ENCODE measurements around the gene PP2D1.
"Not testable (repeated sequence)": the region's sequence is repeated elsewhere in the genome, so short reads cannot be mapped to it uniquely, and the experiment has no call there.

Gene PP2D1

DNA sequence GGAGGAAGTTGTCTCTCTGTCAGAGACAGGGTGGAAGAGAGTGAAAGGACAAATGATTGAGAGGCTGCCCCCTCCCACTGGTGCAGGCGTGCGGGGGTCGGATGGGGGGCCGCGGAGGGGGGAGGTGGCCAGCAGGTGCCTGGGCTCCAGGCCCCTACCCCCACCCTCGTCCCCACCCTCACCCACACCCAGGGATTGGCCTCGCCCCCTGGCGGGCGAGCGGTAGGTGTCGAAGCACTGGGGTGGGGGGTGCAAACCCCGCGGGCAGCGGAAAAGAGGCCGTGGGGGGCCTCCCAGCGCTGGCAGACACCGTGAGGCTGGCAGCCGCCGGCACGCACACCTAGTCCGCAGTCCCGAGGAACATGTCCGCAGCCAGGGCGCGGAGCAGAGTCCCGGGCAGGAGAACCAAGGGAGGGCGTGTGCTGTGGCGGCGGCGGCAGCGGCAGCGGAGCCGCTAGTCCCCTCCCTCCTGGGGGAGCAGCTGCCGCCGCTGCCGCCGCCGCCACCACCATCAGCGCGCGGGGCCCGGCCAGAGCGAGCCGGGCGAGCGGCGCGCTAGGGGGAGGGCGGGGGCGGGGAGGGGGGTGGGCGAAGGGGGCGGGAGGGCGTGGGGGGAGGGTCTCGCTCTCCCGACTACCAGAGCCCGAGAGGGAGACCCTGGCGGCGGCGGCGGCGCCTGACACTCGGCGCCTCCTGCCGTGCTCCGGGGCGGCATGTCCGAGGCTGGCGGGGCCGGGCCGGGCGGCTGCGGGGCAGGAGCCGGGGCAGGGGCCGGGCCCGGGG lies 27.9 kb upstream of the PP2D1 start, which contains the start of gene KAT2B:
TSS of gene KAT2B (plus strand) at position 682 of the 783 bp plus-strand sequence. CDS start at position 714, 32 bp downstream.
- DNase-seq, result peak; percentile 83

DNA sequence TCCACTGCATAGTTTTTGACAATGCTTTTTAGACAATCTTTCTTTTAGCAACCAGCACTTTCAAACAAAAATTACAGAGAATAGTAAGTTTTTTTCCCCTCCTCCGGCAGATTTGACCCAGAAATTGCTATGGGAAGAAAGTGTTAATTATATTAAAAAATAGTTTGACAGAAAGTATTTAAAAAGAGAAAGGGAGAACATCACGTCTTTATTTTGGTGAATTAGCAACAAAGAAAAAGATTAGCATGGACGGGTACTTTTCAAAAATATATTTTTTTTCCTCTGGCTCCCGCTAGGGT lies 27.4 kb upstream of the PP2D1 start:
- DNase-seq, result no peak

DNA sequence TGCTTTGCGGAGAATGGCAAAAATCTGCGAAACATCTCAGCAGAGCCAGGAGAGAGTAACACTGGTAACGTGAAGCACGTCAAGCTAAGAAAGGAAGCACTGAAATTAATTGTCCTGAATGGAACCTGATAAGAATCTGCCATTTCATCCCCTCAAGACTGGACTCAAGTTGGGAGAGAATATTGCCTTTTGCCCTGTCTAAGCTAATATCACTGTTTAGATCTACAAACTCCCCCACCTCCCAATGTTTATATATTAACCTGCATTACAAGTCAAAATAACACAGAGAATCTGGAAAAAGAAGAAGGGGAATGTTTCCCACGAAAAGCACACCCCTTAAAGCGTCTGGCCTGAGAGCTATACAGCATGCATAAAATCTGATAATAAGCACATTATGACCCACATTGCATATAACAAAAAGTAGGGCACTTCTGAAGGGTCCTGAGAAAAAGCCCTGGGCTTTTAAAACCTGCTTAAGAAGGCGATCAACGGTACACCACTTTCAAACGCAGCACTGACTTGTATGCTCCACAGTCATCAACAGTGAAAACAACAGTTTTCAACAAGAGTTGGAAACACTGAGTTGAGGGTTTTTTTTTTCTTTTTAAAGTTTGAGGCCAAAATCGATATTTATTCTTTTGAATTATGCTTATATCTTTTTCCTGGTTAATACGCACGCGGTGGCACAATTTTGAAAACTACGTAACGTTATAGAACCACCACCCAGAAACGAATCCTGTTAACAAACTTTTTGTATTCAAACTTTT lies 26.8 kb upstream of the PP2D1 start:
- no peak for DNase-seq

DNA sequence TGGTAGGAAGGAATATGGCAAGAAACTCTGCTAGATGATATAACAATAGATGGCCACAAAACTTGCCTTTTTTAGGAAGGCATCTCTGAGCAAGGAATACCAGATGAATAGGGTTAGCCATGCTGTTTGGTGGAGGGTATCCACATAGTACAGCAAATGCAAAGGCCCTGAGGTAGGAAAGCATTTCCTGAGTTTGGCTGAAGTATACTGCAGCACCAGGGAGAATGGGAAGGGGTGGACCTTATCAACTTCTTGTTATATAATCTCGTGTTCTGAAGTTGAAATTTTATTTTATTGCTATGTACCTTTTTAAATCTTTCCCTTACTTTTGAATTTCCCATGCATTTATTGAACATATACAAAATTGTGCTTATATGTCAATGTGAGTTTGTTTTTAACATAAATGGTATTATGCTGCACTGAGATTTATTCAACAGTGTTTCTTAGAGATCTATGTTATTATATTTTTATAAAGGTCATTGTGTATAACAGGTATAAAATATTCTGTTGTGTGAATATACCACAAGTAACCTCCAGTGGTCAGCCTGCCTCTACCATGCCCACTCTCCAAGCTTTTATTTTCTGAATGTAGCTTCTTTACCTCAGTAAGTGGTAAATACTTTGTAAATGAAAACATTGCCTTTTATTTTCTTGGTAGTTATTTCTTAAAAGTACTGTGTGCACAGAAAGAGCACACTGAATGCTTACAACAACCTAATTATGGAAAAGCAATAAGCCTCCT lies 25.4 kb upstream of the PP2D1 start:
- no peak for DNase-seq

DNA sequence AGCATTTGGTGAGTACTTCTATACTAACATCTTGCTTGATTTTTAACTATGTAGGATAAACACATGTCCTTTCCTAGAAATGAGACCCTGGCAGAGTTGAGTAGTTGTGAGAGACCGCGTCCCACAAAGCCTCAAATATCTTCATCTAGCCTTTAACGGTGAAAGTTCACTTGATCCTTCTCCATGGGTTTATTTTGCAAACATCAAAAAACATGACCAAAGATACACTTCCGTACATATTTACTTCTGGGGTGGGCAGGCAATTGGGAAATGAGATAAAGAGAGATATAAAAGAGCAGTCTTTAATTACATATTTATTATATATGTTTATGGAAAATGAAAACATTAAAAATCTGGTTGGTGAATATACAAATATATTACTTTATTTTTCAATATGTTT lies 23.0 kb upstream of the PP2D1 start:
- no peak for DNase-seq

DNA sequence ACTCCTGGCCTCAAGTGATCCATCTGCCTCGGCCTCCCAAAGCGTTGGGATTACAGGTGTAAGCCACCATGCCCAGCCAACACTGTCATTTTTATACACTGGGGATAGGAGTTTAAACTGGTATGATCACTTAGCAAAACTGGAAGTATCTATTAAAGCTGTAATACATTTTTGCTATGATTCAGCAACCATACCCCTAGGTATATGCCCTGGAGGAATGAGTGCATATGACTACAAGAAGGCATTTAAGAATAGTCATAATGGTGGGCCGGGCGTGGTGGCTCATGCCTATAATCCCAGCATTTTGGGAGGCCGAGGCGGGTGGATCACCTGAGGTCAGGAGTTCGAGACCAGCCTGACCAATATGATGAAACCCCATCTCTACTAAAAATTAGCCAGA lies 19.9 kb upstream of the PP2D1 start:
- not testable (repeated sequence) for DNase-seq

DNA sequence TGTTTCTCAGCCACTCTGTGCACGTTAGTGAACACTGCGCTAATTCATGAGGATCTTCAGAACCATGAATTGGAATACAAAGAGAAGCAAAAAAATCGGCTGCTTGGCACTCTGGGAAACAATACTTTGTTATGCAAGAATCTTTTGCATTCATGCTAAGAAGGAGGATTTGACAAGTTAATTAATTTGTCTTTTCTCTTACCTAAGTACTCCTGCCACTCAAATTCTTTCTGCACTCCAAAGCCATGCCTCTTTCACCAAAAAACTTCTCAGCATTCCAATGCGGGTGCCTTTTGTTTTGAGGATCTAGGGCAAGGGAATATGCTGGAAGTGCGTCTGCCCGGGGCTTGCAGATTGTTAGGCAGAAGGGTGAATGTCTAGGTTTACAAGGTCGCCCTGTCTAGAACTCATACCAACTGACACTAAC lies 16.9 kb upstream of the PP2D1 start:
- DNase-seq, result no peak

DNA sequence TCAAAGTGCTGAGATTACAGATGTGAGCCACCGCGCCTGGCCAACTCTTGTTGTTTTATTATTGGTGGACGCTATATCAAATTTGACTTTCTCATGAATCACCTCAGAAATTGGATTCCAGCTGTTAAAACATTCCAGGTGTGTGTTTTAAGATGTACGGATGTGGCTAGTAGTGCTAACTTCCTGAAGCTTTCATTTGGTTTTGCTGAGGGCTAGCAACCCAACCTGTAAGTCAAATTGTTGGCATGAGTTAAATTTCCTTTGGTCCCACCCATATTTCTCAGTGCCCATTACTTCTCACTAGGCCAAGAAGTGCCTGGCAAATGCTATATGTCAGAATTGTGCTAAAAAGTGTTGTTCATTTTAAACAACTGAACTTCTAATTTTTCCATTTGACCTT lies 15.1 kb upstream of the PP2D1 start:
- DNase-seq, result no peak

DNA sequence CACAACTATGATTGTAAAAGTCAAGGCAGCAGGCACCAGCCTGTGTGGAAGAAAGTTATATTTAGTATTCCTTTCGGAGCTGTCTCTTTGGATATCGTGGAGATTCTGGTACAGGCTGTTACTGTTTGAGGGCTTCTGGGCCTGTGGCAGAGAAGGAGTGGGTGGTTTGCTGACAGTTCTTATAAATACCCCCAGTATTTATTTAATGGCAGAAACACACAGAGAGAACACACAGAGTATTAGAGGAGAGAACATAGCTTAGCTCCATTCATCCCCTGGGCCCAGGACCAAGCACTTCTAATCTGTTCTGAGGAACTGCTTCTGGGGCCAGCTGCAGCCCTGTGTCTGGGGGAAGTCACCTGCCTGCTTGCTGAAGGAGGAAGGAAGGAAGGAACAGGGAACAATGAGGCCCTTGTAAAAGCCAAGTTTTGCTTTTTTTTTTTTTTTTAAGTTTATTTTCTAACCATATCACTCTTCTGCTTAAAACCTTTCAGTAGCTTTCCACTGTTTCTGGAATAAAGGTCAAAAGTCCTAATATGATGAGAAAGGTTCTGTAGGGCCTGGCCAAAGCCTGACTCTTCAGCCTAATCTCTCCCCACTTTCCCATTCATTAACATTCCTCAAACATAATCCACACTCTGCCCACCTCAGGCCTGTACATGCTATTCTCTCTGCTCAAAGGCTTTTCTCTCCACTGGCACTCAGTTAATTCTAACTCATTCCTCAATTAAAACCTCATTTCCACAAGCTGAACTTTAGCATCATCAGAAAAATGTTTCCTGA lies 11.8 kb upstream of the PP2D1 start:
- DNase-seq, result peak; percentile 68

DNA sequence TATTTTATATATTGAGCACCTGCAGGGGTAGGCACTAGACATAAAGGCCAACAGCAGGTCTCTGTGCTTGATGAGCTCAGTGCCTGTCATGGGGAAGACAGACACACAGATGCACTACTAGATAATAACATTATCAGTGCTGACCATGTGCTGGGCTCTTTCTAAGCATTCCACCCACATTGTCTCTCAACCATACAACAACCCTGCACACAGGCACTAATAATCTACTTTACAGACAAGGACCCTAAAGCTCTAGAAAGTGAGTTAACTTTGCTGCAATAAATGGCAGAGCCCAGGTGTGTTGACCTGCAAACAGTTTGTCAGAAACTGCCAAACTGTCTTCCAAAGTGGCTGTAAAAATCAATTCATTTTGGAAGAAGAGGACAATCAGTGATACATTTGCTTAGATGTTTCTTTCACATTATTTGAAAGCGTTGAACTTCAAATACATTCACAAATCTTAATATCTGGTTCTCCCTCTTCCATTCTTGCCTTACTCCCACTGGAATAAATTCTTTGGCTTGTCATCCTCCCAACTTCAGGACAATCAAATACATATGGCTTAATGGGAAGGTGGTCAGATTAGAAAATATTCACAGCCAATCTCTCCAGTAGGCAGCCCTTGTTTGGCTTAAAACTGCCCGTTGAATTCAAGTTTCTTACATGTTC lies 11.0 kb upstream of the PP2D1 start:
- DNase-seq, result no peak

DNA sequence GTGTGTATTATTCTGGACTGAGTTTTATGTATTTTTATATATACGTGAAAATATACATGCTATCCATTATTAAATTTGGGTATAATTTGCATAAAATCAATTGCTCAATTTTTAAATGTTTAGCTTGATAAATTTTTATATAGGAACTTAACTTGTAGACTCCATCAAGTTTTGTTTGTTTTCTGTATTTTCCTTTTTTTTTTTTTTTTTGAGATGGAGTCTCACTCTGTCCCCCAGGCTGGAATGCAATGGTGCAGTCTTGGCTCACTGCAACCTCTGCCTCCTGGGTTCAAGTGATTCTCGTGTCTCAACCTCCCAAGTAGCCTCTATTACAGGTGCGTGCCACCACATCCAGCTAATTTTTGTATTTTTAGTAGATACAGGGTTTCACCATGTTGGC lies 4.0 kb upstream of the PP2D1 start:
- DNase-seq, result not testable (repeated sequence)

DNA sequence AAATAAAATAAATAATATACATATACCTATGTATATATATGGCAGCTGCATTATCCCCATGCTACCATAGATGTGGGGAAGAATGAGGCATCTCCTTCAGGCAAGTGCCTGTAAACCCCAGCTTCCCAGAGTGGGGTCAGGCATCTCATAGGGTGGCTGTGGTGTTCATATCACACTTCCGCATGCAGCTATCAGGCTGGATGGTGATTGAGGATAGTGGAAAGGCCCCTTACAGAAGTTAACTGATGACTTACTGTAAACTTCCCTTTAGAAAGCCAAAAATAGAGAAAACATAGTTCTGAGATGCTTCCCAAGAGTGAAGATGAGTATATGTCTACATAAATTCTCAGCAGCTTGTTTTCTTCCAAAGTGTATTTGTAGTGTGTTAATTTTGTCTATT lies 3.5 kb upstream of the PP2D1 start:
- no peak for DNase-seq

DNA sequence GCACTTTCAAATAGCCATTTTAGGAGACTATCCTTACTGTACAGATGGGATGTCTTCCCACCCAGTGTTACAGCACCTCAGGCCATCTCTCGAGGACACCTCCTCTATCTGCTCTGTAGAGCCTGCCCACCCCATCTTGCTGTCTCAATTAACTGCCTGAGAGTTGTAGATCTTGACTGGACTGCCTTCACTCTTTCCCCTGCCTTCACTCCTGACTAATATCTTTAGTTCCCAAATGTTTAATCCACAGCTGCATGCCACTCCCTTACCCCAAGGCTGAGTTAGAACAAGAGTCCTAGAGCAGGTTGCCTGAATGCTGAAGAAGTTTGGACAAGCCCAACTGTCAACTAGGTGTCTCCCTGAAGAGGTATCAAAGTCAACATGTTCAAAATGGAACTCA lies 1.3 kb upstream of the PP2D1 start:
- no peak for DNase-seq

DNA sequence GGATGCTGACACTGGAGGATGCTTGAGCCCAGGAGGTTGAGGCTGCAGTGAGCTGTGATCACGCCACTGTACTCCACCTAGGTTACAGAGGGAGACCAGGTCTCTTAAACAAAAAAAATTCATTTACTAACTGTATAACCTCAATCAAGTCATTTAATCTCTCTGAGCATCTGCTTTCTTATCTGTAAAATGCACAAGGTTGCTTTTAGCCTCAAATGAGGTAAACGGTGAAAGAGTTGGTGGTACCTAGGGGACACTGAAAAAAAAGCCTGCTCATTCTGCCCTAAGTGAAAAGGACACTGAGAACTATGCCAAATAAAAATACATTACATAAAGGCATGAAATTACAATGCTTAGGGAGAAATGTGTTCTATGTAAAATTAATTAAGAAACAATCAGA lies 3.4 kb downstream of the PP2D1 start:
- DNase-seq, result no peak

DNA sequence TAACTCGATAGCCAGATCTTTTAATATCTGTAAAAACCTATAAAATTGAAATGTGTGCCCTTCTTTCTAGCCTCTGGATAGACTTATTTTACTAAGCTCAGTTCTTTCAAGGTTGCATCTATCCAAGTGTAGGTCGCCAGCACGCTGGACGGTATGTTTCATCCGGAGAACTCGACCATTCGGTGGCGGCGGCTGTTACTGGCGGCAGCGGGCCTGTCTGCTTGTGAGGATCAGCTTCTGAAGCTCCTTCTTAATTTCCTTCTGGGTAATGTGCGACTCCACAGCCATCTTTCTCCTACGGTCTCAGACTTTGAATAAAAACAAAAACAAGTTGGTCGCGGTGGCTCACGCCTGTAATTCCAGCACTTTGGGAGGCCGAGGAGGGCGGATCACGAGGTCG lies 4.1 kb downstream of the PP2D1 start:
- DNase-seq, result no peak

DNA sequence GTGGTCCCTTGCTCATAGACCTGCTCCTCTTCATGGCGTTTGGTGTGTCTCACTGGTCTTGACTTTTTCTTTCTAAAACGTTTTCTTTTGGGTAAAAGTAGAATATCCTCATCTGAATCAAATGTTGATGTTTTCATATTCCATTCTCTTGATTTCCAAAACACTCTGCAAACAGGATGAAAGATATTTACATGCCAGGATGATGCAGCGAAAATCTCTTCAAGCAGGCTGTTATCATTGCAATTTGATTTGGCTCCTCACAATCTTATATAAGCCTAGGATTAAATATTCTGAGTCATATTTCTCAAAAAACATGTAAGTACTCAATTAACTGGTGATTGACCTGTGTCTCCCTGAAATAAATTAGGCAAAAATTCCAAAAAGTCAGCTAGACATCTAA lies 10.1 kb downstream of the PP2D1 start:
- DNase-seq, result no peak

DNA sequence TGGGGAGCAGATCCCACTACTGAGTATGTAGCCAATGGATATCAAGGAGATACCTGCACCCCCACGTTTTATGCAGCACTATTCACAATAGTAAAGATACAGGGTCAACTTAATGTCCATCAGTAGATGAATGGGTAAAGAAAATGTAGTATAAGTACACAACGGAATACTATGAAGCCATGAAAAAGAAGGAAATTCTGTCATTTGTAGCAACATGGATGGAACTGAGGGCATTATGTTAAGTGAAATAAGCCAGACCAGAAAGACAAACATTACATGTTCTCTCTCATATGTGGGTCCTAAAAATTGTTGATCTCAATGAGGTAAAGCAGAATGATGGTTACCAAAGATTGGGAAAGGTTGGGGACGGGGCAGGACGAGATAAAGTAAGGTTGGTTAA lies 14.6 kb downstream of the PP2D1 start:
- DNase-seq, result no peak

DNA sequence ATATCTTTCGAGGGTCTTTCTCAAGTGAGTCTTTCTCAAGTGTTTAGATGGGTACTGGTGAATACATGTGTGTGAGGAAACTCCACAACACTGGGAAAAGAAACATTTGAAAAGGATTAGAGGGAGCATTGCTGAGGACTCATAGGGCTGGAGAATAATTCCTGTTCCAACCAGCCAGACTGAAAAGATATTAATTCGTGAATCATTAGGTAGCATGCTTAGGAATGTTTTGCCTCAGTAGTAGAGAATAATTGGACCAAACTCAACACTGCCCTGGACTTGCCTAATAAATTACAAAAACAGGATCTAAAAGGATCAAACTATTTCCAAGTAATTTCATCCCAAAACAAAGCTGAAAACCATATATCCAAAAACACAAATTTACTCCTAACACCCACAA lies 17.3 kb downstream of the PP2D1 start:
- no peak for DNase-seq

DNA sequence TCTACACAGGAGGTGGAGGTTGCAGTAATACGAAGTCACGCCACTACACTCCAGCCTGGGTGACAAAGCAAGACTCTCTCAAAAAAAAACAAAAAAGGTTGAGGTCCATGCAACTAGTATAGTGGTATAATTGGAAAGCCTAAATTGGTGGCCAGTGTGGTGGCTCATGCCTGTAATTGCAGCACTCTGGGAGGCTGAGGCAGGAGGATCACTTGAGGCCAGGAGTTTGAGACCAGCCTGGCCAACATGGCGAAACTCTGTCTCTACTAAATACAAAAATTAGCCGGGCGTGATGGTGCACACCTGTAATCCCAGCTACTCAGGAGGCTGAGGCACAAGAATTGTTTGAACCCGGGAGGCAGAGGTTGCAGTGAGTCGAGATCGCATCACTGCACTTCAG lies 23.2 kb downstream of the PP2D1 start:
- not testable (repeated sequence) for DNase-seq

DNA sequence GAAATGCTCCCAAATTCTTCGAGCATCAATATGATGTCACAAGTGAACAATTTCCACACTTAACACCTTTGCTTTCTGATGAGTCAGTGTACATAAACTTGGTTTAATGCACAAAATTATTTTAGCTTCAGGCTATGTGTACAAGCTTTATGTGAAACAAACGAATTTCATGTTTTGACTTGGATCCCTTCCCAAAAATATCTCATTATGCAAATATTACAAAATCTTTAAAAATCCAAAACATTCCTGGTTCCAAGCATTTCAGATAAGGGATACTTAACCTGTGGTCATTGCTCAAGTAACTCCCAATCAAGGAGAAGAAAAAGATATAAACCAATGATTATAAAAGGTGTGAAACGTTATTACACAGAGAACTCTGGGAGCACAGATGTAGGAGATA lies 40.0 kb downstream of the PP2D1 start:
- no peak for DNase-seq

DNA sequence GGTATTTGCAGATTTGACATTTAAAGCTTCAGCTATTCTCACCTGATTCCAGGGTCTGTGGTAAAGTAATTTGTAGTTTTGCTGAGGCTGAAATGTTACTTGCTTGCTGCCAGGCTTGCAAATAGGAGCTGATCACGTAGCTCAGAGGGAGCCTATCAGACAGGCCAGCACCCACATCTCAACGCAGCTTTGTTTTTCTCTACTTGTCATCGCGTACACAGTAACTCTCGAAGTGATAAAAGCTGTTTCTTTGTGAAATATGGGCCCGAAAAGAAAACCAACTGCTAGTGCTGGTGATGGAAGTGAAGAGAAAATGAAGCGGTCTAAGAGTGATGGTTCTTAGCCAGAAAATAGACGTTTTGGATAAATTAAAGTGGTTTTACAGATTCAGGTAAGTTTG lies 41.7 kb downstream of the PP2D1 start:
- no peak for DNase-seq

DNA sequence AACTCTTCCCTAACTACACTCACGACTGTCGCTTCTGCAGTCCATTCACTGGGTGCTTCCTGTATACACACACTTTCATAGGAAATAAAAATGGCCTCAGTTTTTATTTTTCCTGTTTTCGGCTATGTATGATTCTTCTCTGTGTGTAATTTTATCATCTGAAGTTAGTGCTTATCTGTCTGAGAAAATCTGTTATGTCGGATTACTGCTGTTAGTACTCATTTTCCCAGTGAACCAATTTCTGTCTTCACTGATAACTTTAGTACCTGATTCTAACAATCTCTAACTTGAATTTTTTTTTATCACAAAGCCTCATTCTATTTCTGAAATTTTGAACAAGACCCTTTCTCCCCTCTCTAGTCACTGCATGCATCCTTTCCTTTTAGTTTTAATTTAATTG lies 44.3 kb downstream of the PP2D1 start:
- DNase-seq, result no peak

DNA sequence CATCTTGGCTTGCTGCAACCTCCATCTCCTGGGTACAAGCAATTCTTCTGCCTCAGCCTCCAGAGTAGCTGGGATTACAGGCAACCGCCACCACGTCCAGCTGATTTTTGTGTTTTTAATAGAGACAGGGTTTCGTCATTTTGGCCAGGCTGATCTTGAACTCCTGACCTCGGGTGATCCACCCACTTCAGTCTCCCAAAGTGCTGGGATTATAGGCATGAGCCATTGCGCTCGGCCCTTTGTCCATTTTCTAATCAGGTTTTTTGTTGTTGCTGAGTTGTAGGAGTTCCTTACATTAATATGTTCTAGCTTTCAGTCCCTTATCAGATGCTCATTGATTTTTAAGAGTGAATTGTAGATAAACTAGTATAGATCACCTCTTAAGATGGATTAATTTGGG lies 44.9 kb downstream of the PP2D1 start:
- no peak for DNase-seq
